K562 (cell line): ENCODE measurements around the gene TNFAIP8L2. TPM values are rescaled to one million over a fixed set of nuclear protein-coding genes. Genes with fewer than 3 reads are reported as not detected.

Experiments used
- CCNT2 ChIP-seq: IDR thresholded peaks from 2 replicates; pipeline ENCODE4 v1.6.1; 2011; ENCODE audit warnings: borderline replicate concordance, low read depth, mild to moderate bottlenecking, moderate library complexity, mixed read lengths, low read length; ENCODE audit not compliant: insufficient read length; ENCODE audit errors: extremely low read depth
- DMBX1 ChIP-seq: fragments of 250-450 bp; sonication (Bioruptor Pico); IDR thresholded peaks from 2 replicates; pipeline ENCODE4 v1.8.0; 2022; ENCODE audit warnings: inconsistent platforms, mild to moderate bottlenecking, moderate library complexity, borderline replicate concordance
- HNRNPK ChIP-seq: fragments of 200-400 bp; formaldehyde crosslinking; IDR thresholded peaks from one replicate; pipeline ENCODE4 v1.6.1; 2018; ENCODE audit warnings: mild to moderate bottlenecking, low read depth, low read length; ENCODE audit not compliant: poor library complexity, severe bottlenecking
- HNRNPLL ChIP-seq: fragments of 200-400 bp; formaldehyde crosslinking; IDR thresholded peaks from 2 replicates; pipeline ENCODE4 v1.6.1; 2017; ENCODE audit warnings: low read length, low read depth, mild to moderate bottlenecking; ENCODE audit not compliant: poor library complexity, severe bottlenecking
- RCOR1 ChIP-seq, 2 experiments: IDR thresholded peaks; 2 replicates each; pipeline ENCODE4 v1.6.1; 2012; ENCODE audit warnings: low read depth in 2 of 2, low read length in 2 of 2, borderline replicate concordance in 1 of 2, improper control_type of control experiment in 1 of 2
- STAT5A ChIP-seq: IDR thresholded peaks from 2 replicates; pipeline ENCODE4 v1.6.1; 2012; ENCODE audit warnings: low read length, inconsistent platforms, borderline replicate concordance
- SUPT5H ChIP-seq: fragments of 450-650 bp; IDR thresholded peaks from 2 replicates; pipeline ENCODE4 v1.6.1; 2016
- TBL1XR1 ChIP-seq, 2 experiments: IDR thresholded peaks; 2 replicates each; pipeline ENCODE4 v1.6.1; 2012; ENCODE audit warnings: improper control_type of control experiment in 2 of 2, low read length in 2 of 2, mild to moderate bottlenecking in 1 of 2
- TBP ChIP-seq: optimal IDR thresholded peaks from 2 replicates; pipeline ENCODE3; 2011; ENCODE audit warnings: low read depth, low read length, improper control_type of control experiment
- ZEB2 ChIP-seq: fragments of 450-650 bp; IDR thresholded peaks from 2 replicates; pipeline ENCODE4 v1.6.1; 2016
- ZNF175 ChIP-seq: fragments of 200-800 bp; sonication (Bioruptor generic); IDR thresholded peaks from 2 replicates; pipeline ENCODE4 v1.6.1; 2016; ENCODE audit warnings: low read depth, mild to moderate bottlenecking, missing genetic modification characterization, missing compliant biosample characterization
- ZNF274 ChIP-seq: IDR thresholded peaks from 2 replicates; pipeline ENCODE4 v1.6.1; 2011; ENCODE audit warnings: low read depth, mild to moderate bottlenecking, low read length, moderate library complexity, borderline replicate concordance
- ZNF431 ChIP-seq: sonication (generic); formaldehyde crosslinking; IDR thresholded peaks from 2 replicates; pipeline ENCODE4 v1.8.0; 2022; ENCODE audit warnings: mild to moderate bottlenecking, missing genetic modification reagents
- ZNF561 ChIP-seq: fragments of 450-650 bp; formaldehyde crosslinking; conservative IDR thresholded peaks from 2 replicates; pipeline ENCODE4 v1.4.0; 2020; ENCODE audit warnings: mild to moderate bottlenecking, moderate library complexity
- polyA plus RNA-seq, 8 experiments: library from polyadenylated mRNA; depleted of rRNA in 4 of 8; stranded (reverse) in 5 of 8; unstranded in 3 of 8; fragments of >200 nt; fragmentation: Nextera tagmentation in 2 of 8; fragmentation: Illumina TruSeq in 1 of 8; extraction: Ambion mirVana in 2 of 8; extraction: Trizol in 1 of 8; gene quantifications; 2 replicates each; pipeline versions ENCODE4 v1.2.1 to v1.2.3, GENCODE V29; 2011 to 2014; ENCODE audit warnings: inconsistent platforms in 1 of 8, missing spikeins in 1 of 8
- total RNA-seq, 7 experiments: library from RNA; depleted of rRNA in 6 of 7; stranded (reverse); fragments of >200 nt in 6 of 7; fragmentation: Illumina TruSeq in 2 of 7; extraction: Trizol in 2 of 7; gene quantifications; 2 replicates each; pipeline versions ENCODE4 v1.2.1 to v1.2.3, GENCODE V29; 2011 to 2021; ENCODE audit warnings: low replicate concordance in 1 of 7
- TF ChIP-seq, protein P1 (sequence below), 3 experiments: fragments of 200-800 bp in 1 of 3; fragments of 250-450 bp in 1 of 3; fragments of 450-650 bp in 1 of 3; sonication (Bioruptor Pico) in 1 of 3; sonication (Bioruptor generic) in 1 of 3; formaldehyde crosslinking in 1 of 3; IDR thresholded peaks; 2 replicates each; pipeline versions ENCODE4 v1.6.1 to v1.8.0; 2016 to 2022; ENCODE audit warnings: mild to moderate bottlenecking in 2 of 3, missing genetic modification characterization in 2 of 3, missing compliant biosample characterization in 1 of 3, moderate library complexity in 1 of 3
- TF ChIP-seq, protein P2 (sequence below): fragments of 250-450 bp; sonication (Bioruptor Pico); IDR thresholded peaks from 2 replicates; pipeline ENCODE4 v1.9.0; 2021; ENCODE audit warnings: mild to moderate bottlenecking
- TF ChIP-seq, protein P3 (sequence below), 2 experiments: IDR thresholded peaks in 1 of 2; conservative IDR thresholded peaks in 1 of 2; 2 replicates each; pipeline ENCODE4 v1.6.1; 2016; ENCODE audit warnings: low read depth in 2 of 2, mild to moderate bottlenecking in 1 of 2, missing compliant biosample characterization in 1 of 2, missing genetic modification characterization in 1 of 2, moderate library complexity in 1 of 2

TNFAIP8L2 gene
- total and polyA plus RNA-seq, 9 of the 15 experiments (the other 6 are each of a cell fraction or from before 2014, with no cell fraction given) = 0.05 to 1.7 (median 0.52) TPM

DNA sequence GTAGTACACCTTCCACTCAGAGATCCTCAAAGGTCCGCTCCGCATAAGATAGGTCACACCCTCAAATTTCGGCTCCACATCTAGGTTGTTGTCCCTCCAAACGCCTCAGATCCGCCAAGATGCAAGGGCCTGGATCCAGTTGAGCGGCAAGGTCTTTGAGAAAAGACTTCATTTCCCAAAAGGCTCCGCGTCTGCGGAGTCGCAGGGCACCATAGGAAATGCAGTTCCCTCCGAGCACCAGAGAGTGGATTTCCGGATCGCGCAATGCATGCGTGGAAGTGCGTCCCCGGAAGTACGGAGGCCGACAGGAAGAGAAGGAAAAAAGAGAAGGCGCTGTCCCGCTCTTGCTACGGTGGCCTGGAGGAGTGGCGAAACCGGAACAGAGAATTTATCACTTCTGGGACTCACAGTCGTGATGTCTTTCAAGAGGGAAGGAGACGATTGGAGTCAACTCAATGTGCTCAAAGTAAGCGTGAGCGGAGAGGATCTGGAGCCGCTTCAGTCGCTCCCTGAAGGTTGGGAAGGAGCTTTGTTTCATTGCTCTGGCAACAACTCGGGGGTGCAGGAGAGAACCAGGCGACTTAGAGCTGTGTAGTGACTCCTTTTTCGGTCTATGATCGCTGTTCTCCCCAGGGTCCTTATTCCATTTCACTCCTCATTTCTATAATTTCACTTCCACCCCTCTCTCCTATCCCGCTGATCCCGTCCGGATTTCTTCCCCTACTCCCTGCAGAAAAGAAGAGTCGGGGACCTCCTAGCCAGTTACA lies 9.5 kb downstream of the TNFAIP8L2 start, which contains the start of the genes LYSMD1 and SCNM1 (continued):
- TF ChIP-seq HNRNPK = no peak
- peak; percentile 69; the same call in 1 of the 2 replicates for TF ChIP-seq DMBX1 (CRISPR knock-in tag)
- peak; percentile 41 for TF ChIP-seq HNRNPLL
- TF ChIP-seq TBP = peak; percentile 77
- no peak for TF ChIP-seq ZNF561 (CRISPR knock-in tag)
- TF ChIP-seq ZNF274 = no peak
- TF ChIP-seq CCNT2 = no peak
- TF ChIP-seq STAT5A = peak; percentile 17; the same call in 1 of the 2 replicates
- peak in 1 of 2 experiments; percentile 34; a peak in 1 of 4 replicates for TF ChIP-seq TBL1XR1 (IDR thresholded peaks at IDR 0.05; ENCODE audit: low read length in 2 of 2)
- TF ChIP-seq ZEB2 = 0 out of 2 replicates have a peak, but pooled peaks have one; percentile 10
- TF ChIP-seq, protein P1, sequence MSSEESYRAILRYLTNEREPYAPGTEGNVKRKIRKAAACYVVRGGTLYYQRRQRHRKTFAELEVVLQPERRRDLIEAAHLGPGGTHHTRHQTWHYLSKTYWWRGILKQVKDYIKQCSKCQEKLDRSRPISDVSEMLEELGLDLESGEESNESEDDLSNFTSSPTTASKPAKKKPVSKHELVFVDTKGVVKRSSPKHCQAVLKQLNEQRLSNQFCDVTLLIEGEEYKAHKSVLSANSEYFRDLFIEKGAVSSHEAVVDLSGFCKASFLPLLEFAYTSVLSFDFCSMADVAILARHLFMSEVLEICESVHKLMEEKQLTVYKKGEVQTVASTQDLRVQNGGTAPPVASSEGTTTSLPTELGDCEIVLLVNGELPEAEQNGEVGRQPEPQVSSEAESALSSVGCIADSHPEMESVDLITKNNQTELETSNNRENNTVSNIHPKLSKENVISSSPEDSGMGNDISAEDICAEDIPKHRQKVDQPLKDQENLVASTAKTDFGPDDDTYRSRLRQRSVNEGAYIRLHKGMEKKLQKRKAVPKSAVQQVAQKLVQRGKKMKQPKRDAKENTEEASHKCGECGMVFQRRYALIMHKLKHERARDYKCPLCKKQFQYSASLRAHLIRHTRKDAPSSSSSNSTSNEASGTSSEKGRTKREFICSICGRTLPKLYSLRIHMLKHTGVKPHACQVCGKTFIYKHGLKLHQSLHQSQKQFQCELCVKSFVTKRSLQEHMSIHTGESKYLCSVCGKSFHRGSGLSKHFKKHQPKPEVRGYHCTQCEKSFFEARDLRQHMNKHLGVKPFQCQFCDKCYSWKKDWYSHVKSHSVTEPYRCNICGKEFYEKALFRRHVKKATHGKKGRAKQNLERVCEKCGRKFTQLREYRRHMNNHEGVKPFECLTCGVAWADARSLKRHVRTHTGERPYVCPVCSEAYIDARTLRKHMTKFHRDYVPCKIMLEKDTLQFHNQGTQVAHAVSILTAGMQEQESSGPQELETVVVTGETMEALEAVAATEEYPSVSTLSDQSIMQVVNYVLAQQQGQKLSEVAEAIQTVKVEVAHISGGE (CRISPR knock-in tag; IDR thresholded peaks at IDR 0.05) = peak in 1 of 3 experiments; percentile 92; a peak in 2 of 6 replicates
- TF ChIP-seq ZNF431 (CRISPR knock-in tag) = no peak
- TF ChIP-seq, protein P2, sequence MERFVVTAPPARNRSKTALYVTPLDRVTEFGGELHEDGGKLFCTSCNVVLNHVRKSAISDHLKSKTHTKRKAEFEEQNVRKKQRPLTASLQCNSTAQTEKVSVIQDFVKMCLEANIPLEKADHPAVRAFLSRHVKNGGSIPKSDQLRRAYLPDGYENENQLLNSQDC = no peak
- TF ChIP-seq ZNF175 (CRISPR knock-in tag) = peak; percentile 87
- TF ChIP-seq, protein P3, sequence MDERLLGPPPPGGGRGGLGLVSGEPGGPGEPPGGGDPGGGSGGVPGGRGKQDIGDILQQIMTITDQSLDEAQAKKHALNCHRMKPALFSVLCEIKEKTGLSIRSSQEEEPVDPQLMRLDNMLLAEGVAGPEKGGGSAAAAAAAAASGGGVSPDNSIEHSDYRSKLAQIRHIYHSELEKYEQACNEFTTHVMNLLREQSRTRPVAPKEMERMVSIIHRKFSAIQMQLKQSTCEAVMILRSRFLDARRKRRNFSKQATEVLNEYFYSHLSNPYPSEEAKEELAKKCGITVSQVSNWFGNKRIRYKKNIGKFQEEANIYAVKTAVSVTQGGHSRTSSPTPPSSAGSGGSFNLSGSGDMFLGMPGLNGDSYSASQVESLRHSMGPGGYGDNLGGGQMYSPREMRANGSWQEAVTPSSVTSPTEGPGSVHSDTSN (CRISPR knock-in tag; IDR thresholded peaks at IDR 0.05; ENCODE audit: low read depth) = no peak
- TF ChIP-seq, protein P3 (tag; conservative IDR thresholded peaks at IDR 0.05; ENCODE audit: low read depth) = peak; percentile 53; the same call in 1 of the 2 replicates
- peak in 1 of 2 experiments; percentile 28; a peak in 2 of 4 replicates for TF ChIP-seq RCOR1 (IDR thresholded peaks at IDR 0.05; ENCODE audit: borderline replicate concordance in 1 of 2, low read depth in 2 of 2, low read length in 2 of 2)
- TF ChIP-seq SUPT5H = peak; percentile 76
